Limb (tissue), 2 donors: ENCODE results near the gene RPL10.

Experiments
- DNase-seq, 2 donors: peaks; one replicate each; pipeline ENCODE4 v3.0.0-alpha.2; 2016; ENCODE audit errors: extremely low spot score in 2 of 2

RPL10 gene

GRCh38 chrX:154430916-154431315, 32.7 kb downstream of the RPL10 start:
- DNase-seq = no peak

DNA sequence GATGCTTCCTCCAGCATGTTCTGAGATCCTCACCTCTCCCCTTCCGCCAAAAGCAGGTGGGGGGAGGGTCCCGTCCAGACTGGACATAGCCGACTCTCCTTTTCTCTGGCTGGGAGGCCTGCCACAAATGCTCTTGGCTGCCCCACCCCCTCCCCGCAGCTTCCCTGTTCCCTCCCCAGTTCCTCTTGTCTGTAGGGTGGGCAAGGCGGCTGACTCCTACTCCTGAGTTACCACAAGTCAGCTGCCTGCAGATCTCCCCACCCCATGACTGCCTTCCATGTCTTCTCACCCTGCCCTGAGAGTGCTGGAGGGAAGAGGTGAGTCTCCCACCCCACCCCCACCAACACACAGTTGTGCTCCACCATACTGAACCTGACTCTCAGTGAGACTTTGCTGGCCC, 33.2 kb downstream of the RPL10 start:
- no peak for DNase-seq

GRCh38 chrX:154432210-154432609, 34.0 kb downstream of the RPL10 start:
- no peak for DNase-seq

DNA sequence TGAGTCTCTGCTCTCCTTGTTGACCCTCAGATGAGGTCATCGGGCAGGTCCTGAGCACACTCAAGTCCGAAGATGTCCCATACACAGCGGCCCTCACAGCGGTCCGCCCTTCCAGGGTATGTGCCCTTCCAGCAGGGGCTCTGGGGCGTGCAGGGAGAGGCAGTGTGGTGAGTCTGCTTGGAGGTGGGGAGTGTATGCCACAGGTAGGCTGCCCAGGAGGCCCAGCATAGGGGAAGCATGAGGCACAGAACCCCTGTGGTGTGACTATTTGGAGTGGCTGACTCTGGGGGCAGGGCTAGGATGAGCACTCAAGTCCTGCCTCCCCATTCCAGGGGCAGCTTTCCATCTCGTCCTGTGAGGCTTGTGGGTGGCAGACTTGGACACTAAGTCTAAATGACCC, 35.4 kb downstream of the RPL10 start:
- DNase-seq = peak in 1 of 2 donors; percentile 7

DNA sequence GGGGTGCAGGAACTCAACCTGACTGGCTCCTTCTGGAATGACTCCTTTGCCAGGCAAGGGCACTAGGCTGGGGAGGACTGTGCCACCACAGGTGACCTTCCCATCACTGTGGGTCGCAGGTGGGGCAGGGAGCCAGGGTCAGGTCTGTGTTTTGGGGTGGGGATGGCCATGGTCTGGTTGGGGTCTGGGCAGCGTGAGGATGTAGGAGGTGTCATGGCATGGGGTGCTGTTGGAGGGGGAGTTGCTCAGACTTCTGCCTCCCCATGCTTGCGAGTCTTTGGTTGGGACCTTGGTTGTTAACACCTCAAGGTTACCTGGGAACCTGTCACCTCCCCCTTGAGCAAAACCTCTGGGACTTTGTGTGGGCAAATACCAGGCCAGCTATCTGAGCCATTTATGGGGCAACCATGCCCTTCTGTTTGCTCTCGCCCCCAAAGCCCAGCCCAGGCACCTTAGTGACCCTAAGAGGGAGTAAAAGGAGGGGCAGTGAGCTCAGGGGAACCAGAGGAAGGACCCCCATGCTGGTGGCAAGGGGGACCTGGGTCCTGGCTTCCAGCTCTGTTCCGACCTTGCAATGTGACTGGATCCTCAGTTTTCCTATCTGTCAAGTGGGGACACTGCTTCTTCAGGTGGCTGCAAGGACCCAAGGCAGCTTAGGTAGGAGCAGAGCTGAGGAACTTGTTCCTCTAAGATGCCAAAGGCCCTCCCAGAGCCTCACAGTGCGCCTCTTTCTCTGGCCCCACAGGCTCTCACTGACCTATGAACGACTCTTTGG, 36.4 kb downstream of the RPL10 start:
- peak in 1 of 2 donors; percentile 4 for DNase-seq

DNA sequence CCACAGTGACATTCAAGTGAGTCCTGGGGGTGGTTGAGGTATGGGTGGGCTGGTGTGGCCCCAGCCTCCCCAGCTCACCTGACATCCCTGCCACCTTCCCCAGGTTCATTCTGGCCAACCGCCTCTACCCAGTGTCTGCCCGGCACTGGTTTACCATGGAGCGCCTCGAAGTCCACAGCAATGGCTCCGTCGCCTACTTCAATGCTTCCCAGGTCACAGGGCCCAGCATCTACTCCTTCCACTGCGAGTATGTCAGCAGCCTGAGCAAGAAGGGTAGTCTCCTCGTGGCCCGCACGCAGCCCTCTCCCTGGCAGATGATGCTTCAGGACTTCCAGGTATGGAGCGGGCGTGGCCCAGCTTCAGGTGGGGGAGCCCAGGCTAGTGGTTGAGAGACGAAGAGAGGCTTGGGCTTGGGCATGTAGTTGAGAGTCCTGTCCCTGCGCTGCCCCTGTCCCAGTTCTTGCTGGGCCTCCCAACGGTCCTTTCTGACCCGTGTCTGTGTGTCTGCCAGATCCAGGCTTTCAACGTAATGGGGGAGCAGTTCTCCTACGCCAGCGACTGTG, 37.1 kb downstream of the RPL10 start:
- DNase-seq = peak in 1 of 2 donors; percentile 13

GRCh38 chrX:154436374-154436982, 38.3 kb downstream of the RPL10 start:
- DNase-seq = peak in 1 of 2 donors; percentile 66

- peak in 1 of 2 donors; percentile 73 for DNase-seq
Measured at GRCh38 chrX:154436983-154437752, 39.0 kb downstream of the RPL10 start, which contains the start of gene GDI1. TSS of gene GDI1 (plus strand) at chrX:154437154. CDS start at chrX:154437255, 101 bp downstream.

GRCh38 chrX:154437971-154438893, 40.1 kb downstream of the RPL10 start:
- peak in 1 of 2 donors; percentile 18 for DNase-seq

DNA sequence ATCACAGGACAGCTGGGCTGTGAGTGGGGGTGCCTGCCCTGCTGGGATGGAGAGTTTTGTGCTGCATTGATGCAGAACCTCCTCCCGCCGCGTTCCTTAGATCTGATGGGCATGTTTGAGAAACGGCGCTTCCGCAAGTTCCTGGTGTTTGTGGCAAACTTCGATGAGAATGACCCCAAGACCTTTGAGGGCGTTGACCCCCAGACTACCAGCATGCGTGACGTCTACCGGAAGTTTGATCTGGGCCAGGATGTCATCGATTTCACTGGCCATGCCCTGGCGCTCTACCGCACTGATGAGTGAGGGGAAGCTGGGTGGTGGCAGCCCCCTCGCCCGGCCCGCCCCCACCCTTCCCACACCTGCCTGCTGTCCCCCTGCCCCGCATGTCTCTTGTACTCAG, 41.7 kb downstream of the RPL10 start:
- no peak for DNase-seq

DNA sequence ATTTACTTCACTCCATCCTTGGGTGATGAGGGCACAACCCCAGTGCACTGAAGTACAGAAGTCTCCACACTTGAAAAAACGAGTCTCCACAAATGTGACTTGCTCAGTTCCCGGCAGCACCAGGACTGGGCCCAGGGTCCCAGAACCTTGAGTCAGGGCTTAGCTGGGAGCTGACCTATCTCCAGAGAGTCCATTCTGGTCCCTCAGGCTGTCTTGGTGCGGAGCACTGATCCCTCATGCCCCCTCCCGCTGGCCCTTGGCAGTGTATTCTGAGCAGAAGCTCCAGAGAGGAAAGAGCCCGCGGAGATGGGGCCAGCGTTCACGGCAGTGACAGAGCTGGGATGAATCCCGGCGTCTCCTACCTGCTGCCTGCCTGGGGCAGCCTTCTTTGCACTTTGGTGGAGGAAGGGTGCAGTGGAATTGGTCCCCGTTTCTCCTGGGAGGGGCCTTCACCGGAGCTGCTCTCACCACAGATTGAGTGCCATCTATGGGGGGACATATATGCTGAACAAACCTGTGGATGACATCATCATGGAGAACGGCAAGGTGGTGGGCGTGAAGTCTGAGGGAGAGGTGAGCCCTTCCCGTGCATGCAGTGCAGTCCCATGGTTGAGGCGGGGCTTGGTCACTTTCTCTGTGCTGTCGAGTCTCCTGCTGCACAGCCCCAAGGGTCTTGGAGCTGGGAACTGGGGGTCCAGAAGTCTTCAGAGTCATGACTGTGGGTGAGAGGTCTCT, 42.6 kb downstream of the RPL10 start:
- no peak for DNase-seq

DNA sequence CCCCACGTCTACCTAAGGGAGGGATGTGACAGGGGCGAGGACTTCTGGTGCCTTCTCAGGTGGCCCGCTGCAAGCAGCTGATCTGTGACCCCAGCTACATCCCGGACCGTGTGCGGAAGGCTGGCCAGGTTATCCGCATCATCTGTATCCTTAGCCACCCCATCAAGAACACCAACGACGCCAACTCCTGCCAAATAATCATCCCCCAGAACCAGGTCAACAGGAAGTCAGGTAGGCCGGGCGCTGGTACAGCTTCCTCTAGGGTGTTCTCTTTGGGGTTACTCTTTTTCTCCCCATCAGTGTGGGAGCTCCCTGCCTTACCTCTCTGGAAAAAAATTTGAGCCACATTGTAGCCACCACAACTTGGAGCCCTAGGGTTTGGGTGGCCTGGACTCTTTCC, 43.4 kb downstream of the RPL10 start:
- DNase-seq = no peak

DNA sequence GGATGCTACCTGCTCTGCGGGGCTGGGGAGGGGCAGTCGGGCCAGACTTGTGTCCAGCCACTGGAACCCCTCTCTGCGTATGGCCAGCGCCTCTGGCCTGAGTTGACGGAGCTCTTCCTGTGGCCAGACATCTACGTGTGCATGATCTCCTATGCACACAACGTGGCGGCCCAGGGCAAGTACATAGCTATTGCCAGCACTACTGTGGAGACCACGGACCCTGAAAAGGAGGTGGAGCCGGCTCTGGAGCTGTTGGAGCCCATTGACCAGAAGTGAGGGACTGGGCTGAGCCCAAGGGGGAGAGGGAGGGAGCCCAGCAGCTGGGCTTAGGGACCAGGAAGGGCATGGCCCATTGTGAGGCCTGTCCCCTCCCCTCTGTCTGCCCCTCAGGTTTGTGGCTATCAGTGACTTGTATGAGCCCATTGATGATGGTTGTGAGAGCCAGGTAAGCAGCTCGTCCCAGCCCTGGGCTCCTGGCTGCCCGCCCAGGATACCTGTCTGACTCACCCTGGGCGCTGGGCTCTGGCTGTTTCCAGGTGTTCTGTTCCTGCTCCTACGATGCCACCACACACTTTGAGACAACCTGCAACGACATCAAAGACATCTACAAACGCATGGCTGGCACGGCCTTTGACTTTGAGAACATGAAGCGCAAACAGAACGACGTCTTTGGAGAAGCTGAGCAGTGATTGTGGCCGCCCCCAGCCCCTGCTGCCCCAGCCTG, 44.0 kb downstream of the RPL10 start:
- DNase-seq = no peak

DNA sequence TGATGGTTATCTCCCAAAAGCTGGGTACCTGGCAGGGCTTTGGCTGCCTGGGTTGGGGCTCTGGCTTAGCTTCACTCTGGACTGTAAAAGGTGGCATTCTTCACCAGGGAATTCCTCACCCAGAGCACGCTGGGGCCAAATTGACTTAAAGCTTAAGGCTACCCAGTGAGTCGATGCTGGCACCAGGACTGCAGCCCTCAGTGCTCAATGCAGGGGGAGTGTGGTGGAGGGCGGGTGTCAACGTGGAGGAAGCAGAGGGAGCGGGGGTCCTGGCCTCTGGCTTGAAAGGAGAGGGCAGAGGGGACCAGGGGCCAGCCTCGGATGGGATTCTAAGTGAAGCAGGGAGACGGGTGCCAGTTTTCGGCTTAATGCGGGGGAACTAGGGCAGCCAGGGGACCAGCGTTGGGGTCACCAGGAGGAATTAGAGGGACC, 45.3 kb downstream of the RPL10 start:
- no peak for DNase-seq

DNA sequence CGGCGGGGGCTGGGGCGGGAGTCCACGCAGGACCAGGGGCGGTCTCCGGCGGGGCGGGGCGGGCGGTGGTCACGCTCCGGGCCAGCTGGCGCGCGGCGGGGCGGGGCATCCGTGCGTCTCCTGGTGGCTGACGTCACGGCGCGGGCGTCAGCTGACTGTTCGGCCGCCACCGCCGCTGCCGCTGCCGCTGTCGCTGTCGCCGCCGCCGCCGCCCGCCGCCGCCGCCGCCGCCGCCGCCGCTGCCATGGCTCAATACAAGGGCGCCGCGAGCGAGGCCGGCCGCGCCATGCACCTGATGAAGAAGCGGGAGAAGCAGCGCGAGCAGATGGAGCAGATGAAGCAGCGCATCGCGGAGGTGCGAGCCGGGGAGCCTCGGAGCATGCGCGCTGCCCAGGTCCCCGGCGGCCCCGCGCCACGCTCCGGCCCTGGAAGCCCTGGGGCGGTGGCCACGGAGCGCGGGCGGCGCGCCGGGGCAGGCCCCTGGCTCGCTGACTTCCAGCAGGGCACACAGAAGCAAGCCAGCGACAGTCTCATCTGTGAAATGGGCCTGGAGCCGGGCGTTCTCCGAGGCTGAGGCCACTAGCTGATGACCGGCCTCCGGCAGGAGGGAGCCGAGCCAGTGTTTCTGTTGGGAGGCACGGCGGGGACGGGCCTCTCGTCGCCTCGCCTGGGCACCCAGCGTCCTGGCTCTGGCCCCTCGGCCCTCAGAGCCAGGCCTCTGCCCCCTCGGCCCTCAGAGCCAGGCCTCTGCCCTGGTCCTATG, 46.0 kb downstream of the RPL10 start, which contains the start of gene FAM50A:
Gene FAM50A (plus strand): TSS at position 150 of the 763 bp plus-strand sequence. CDS start 95 bp downstream, at position 245.
- peak; percentile 67 to 82 for DNase-seq

DNA sequence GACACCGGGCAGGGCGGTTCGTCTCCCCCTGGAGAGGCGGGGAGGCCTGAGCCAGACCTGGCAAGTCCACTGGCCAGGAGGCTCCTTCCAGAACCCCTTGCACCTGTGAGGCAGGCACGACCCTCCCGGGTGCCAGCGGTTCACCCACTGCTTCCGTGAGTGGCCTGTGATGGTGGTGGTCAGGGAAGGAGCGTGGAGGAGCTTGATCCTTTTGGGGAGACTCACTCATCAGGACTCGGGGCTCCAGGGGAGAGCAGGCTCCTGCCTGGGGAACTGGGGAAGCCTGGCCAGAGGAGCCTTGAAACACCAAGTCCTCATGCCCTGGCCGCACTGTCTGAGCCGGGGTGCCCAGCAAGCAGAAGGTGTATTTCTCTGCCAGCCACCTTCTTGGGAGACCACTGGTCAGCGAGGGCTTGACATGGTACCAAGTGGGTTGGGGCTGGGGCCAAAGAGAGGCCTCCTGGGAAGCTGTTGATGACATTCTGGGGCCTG, 46.6 kb downstream of the RPL10 start:
- DNase-seq = no peak

GRCh38 chrX:154445776-154446175, 47.6 kb downstream of the RPL10 start:
- DNase-seq = no peak

GRCh38 chrX:154446430-154446829, 48.3 kb downstream of the RPL10 start:
- DNase-seq = no peak
